MM.1S (cell line): ENCODE results near the gene OR52D1.

Experiments used
- DNase-seq: peaks from one replicate; pipeline ENCODE4 v3.0.0-alpha.2; 2015
- H2AFZ ChIP-seq: fragments of 300-600 bp; sonication (generic); 2 replicates; pipeline ENCODE4 v1.6.0; 2016; ENCODE audit warnings: antibody characterized with exemption, low read length
- H3F3A ChIP-seq: fragments of 300-600 bp; sonication (generic); 2 replicates; pipeline ENCODE4 v1.6.1; 2016; ENCODE audit warnings: mild to moderate bottlenecking, antibody characterized with exemption, low read length, moderate library complexity, mixed read lengths; ENCODE audit not compliant: insufficient read depth
- H3K27ac ChIP-seq: fragments of 300-600 bp; sonication (generic); 2 replicates; pipeline ENCODE4 v1.5.1; 2016; ENCODE audit warnings: mild to moderate bottlenecking, low read length
- H3K27me3 ChIP-seq: fragments of 300-600 bp; sonication (generic); replicated peaks from 2 replicates; pipeline ENCODE4 v1.6.0; 2016; ENCODE audit warnings: low read length; ENCODE audit not compliant: insufficient read depth
- H3K36me3 ChIP-seq: fragments of 300-600 bp; sonication (generic); replicated peaks from 2 replicates; pipeline ENCODE4 v1.6.1; 2016; ENCODE audit warnings: mild to moderate bottlenecking, low read length, mixed read lengths; ENCODE audit not compliant: insufficient read depth
- H3K4me1 ChIP-seq: fragments of 300-600 bp; sonication (generic); 2 replicates; pipeline ENCODE4 v1.6.1; 2016; ENCODE audit warnings: low read length, mixed read lengths
- H3K4me2 ChIP-seq: fragments of 300-600 bp; sonication (generic); 2 replicates; pipeline ENCODE4 v1.6.0; 2016; ENCODE audit warnings: low read depth, low read length
- H3K4me3 ChIP-seq: fragments of 300-600 bp; sonication (generic); 2 replicates; pipeline ENCODE4 v1.5.1; 2016; ENCODE audit warnings: low read length, mixed read lengths
- H3K79me2 ChIP-seq: fragments of 300-600 bp; sonication (generic); 2 replicates; pipeline ENCODE4 v1.6.1; 2016; ENCODE audit warnings: mixed run types, low read length, mixed read lengths
- H3K9ac ChIP-seq: fragments of 300-600 bp; sonication (generic); 2 replicates; pipeline ENCODE4 v1.6.1; 2016; ENCODE audit warnings: low read length, mixed read lengths
- H3K9me2 ChIP-seq: fragments of 300-600 bp; sonication (generic); replicated peaks from 2 replicates; pipeline ENCODE4 v1.6.1; 2016; ENCODE audit warnings: mild to moderate bottlenecking, low read length, mixed read lengths; ENCODE audit not compliant: insufficient read depth
- H3K9me3 ChIP-seq: fragments of 300-600 bp; sonication (generic); replicated peaks from 2 replicates; pipeline ENCODE4 v1.6.1; 2016; ENCODE audit warnings: mild to moderate bottlenecking, low read length, mixed read lengths; ENCODE audit not compliant: insufficient read depth
- H4K20me1 ChIP-seq: fragments of 300-600 bp; sonication (generic); 2 replicates; pipeline ENCODE4 v1.6.1; 2016; ENCODE audit warnings: mild to moderate bottlenecking, low read length, moderate library complexity, mixed read lengths; ENCODE audit not compliant: insufficient read depth
- EZH2 ChIP-seq: fragments of 300-600 bp; sonication (generic); optimal IDR thresholded peaks from 2 replicates; pipeline ENCODE3; 2017; ENCODE audit warnings: low read depth, mild to moderate bottlenecking, antibody characterized with exemption, low read length, mixed read lengths
- EZH2phosphoT487 ChIP-seq: fragments of 300-600 bp; sonication (generic); IDR thresholded peaks from 2 replicates; pipeline ENCODE4 v1.6.1; 2018; ENCODE audit warnings: antibody characterized with exemption, low read length
- TF ChIP-seq, protein P1 (sequence below): fragments of 300-600 bp; sonication (generic); IDR thresholded peaks from 2 replicates; pipeline ENCODE4 v1.5.1; 2016; ENCODE audit warnings: antibody characterized with exemption, low read length, mixed read lengths

Gene OR52D1

DNA sequence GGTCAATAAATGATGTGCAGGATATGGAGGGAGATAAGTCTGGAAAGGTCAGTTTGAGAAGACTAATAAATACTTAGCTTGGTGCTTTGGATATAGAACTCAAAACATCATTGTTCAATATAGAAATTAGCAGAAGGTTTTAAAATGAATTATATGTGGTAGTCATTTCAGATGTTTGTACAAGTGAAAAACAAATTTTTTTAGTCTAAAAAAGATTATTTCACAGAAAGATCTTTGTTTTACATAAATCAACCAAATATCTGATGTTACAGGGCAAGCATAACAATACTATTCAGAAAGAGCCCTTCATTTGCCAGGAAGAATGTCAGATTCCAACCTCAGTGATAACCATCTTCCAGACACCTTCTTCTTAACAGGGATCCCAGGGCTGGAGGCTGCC, at the start of gene OR52D1:
Gene OR52D1, plus strand, starts transcription at position 301 of the 400 bp plus-strand sequence. Its CDS starts 22 bp downstream, at position 323.
- H3K9me2 ChIP-seq = no peaks in the 10 kb centered on the region
- H3K4me2 ChIP-seq = no peak within 1 kb of the TSS
- H3K27me3 ChIP-seq = no peaks in the 10 kb centered on the region
- no peak within 1 kb of the TSS for H3K9ac ChIP-seq
- H3K9me3 ChIP-seq = no peaks in the 10 kb centered on the region
- TF ChIP-seq EZH2phosphoT487 = no peak
- no peak for TF ChIP-seq EZH2
- TF ChIP-seq, protein P1, sequence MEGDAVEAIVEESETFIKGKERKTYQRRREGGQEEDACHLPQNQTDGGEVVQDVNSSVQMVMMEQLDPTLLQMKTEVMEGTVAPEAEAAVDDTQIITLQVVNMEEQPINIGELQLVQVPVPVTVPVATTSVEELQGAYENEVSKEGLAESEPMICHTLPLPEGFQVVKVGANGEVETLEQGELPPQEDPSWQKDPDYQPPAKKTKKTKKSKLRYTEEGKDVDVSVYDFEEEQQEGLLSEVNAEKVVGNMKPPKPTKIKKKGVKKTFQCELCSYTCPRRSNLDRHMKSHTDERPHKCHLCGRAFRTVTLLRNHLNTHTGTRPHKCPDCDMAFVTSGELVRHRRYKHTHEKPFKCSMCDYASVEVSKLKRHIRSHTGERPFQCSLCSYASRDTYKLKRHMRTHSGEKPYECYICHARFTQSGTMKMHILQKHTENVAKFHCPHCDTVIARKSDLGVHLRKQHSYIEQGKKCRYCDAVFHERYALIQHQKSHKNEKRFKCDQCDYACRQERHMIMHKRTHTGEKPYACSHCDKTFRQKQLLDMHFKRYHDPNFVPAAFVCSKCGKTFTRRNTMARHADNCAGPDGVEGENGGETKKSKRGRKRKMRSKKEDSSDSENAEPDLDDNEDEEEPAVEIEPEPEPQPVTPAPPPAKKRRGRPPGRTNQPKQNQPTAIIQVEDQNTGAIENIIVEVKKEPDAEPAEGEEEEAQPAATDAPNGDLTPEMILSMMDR = no peak
- H3F3A ChIP-seq = no peaks in the 10 kb centered on the region
- H3K4me3 ChIP-seq = no peak within 1 kb of the TSS
- no peaks in the 10 kb centered on the region for H3K79me2 ChIP-seq
- no peak within 1 kb of the TSS for H2AFZ ChIP-seq
- no peak for DNase-seq
- H3K4me1 ChIP-seq = no peaks in the 10 kb centered on the region
- no peaks in the 10 kb centered on the region for H4K20me1 ChIP-seq
- H3K36me3 ChIP-seq = no peaks in the 10 kb centered on the region
- no peak within 1 kb of the TSS for H3K27ac ChIP-seq

DNA sequence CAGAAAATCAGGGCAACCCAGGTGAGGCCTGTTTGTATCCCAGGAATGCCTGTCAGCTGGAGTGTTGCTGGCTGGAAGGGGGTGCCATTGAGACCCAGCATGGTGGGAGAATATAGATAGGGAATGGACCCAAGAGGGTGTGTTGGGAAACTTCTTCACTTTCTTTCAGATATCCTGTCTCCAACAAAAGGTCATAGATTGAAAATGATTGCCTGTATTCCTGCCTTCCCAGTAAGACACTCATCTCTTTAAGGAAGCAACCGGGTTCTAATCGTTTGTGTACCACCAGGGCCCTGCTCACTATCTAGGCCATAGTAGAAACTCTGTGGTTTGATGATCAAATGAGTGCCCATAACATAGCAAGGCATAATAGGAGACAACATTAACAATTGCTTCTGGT, 47.1 kb upstream of the OR52D1 start, which contains the start of gene OR51I1:
Gene OR51I1, minus strand, starts transcription at position 101 of the 400 bp plus-strand sequence. Its CDS starts 0 bp downstream, at position 101.
- Histone ChIP-seq H3K4me2 (no peak within 1 kb of the TSS), H3K4me1 (no peaks in the 10 kb centered on the region), H3K9me2 (no peaks in the 10 kb centered on the region), H3K9me3 (no peaks in the 10 kb centered on the region), H3K27me3 (no peaks in the 10 kb centered on the region), H4K20me1 (no peaks in the 10 kb centered on the region), H3K27ac (no peak within 1 kb of the TSS), H3K36me3 (no peaks in the 10 kb centered on the region), H3F3A (no peaks in the 10 kb centered on the region), H3K4me3 (no peak within 1 kb of the TSS), H2AFZ (no peak within 1 kb of the TSS), H3K9ac (no peak within 1 kb of the TSS), H3K79me2 (no peaks in the 10 kb centered on the region)
- TF ChIP-seq, protein P1 = no peak
- TF ChIP-seq EZH2phosphoT487 = no peak
- DNase-seq = no peak

DNA sequence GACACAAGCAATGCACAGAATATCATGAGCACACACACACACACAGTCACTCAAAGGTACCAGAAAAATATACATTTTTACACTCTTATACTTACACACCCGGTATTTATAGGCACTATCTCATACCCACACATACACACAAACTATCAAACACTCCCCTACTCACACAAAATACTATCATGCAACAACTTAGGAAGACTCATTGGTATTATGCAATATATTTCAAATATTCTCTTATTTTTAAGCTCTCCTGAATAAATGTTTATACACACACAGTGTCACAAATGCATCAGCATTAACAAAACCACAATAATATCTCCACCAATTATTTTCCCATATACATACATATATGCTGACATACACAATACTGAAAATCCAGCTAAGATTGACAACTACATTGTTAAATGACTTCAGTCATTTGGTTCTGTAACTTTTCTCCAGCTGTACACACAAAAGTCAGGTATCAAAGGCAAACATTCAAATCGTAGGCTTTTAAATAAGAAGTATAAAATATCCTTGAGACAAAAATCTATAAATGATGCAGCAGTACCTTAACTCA, 44.6 kb upstream of the OR52D1 start:
- no peaks in the 10 kb centered on the region for H3K79me2 ChIP-seq
- no peak overlapping the region for H3K27ac ChIP-seq
- no peaks in the 10 kb centered on the region for H3K27me3 ChIP-seq
- H3K9ac ChIP-seq = no peak overlapping the region
- H3K4me3 ChIP-seq = no peak overlapping the region
- H4K20me1 ChIP-seq = no peaks in the 10 kb centered on the region
- DNase-seq = no peak
- no peaks in the 10 kb centered on the region for H3K9me2 ChIP-seq
- H3K4me2 ChIP-seq = no peak overlapping the region
- no peaks in the 10 kb centered on the region for H3K9me3 ChIP-seq
- TF ChIP-seq EZH2 (no peak), EZH2phosphoT487 (no peak)
- TF ChIP-seq, protein P1 = no peak
- H3K4me1 ChIP-seq = no peaks in the 10 kb centered on the region
- H3F3A ChIP-seq = no peaks in the 10 kb centered on the region
- H2AFZ ChIP-seq = no peak overlapping the region
- no peaks in the 10 kb centered on the region for H3K36me3 ChIP-seq
